Stimulated activated naive CD4-positive, alpha-beta T cell treated with Interleukin-2 at 50 U/mL for 16 hours (primary cell): ENCODE data around the gene IPO5.
"Not testable (repeated sequence)": the region's sequence is repeated elsewhere in the genome, so short reads cannot be mapped to it uniquely, and the experiment has no call there.

ENCODE experiments used
- DNase-seq: peaks from one replicate; lab custom pipeline; 2025; lab: John Stamatoyannopoulos, UW

The IPO5 gene

DNA sequence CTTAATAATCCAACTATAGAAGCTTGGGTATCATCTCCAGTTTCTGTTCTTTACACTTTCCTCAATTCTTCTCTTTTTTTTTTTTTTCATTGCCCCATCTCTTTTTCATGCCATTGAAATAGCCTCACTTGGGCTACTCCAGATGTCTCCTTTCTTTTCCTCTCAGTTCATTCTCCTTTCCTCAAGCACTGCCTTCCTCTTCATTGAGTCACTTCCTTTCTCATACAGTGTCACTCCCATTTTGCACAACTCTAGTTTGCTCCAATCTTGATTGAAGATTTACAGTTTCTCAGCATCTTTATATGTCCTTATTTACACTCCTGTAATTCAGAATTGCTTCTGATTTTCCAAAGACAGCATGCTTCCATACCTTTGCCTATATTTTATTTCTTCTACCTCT lies 61.3 kb downstream of the IPO5 start:
- no peak for DNase-seq

DNA sequence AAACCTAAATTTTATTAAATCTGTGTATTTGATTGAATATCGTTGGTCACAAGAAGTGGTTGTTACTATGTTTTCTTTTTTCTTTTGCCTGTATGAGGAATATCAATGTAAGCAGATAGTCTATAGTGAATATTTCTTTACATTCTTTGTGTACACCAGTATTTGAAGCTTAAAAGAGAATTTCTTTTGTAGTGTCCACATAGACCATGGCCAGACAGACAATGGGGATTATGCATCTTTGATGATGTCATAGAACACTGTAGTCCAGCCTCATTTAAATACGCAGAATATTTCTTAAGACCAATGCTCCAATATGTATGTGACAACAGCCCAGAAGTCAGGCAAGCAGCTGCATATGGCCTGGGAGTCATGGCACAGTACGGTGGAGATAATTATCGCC lies 64.8 kb downstream of the IPO5 start:
- no peak for DNase-seq

- DNase-seq, result no peak
Observed at GRCh38 chr13:98019186-98019585, 65.7 kb downstream of the IPO5 start.

DNA sequence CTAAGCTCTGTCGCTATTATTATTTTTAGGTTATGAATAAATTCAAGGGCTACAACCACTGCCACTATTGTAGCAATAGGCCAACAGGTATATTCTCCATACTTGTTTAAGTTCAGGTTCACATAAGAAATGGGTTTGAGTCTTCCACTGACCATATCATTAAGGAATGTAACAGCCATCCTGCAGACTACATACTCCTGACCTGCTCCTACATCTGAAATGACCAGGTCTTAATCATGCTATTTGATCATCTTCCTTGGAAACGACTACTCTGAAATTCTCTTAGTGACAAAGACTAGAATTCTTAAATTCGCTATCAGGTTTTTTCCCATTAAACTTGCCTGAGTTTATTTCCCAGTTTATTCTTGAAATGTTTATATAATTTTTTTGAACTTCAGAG lies 66.8 kb downstream of the IPO5 start:
- DNase-seq, result no peak

DNA sequence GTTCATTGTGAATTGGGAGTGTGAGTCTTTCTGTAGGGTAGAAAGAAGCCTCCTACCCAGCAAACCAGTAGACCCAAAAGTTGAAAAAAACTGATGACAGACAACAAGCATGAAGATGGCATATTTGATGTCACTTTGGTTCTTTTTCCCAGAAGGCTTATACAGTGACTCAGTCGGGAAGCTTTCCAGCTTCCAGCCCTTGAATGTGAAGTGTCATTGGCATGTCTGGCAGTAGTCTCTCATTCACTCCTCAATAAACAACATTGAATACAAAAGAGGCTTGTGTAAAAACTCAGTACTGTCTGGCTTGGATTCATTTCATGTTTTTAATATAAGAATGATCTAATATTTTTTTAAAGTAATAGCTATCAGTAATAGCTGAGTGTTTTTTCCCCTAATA lies 68.7 kb downstream of the IPO5 start:
- DNase-seq, result no peak

GRCh38 chr13:98025480-98026025 lies 72.1 kb downstream of the IPO5 start:
- DNase-seq, result no peak

GRCh38 chr13:98026457-98026857 lies 73.0 kb downstream of the IPO5 start:
- DNase-seq, result no peak

DNA sequence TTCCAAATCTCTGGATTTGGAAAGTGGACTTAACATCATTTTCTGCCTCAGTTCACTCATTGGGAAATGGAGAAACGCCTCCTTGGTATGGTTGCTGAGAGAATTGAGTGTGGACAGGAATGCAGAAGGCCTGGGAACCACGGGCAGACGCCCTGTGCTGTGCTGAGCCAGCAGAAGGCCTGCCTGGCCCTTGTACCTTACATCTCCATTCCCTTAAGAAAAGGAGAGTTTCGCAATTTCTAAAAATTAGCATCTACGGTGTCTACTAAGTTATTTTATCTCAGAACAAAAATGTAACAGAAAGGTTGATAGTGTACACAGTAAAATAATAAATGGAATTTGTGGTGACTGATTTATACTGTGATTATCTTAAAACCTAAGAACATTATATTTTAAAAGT lies 78.7 kb downstream of the IPO5 start:
- DNase-seq, result no peak

DNA sequence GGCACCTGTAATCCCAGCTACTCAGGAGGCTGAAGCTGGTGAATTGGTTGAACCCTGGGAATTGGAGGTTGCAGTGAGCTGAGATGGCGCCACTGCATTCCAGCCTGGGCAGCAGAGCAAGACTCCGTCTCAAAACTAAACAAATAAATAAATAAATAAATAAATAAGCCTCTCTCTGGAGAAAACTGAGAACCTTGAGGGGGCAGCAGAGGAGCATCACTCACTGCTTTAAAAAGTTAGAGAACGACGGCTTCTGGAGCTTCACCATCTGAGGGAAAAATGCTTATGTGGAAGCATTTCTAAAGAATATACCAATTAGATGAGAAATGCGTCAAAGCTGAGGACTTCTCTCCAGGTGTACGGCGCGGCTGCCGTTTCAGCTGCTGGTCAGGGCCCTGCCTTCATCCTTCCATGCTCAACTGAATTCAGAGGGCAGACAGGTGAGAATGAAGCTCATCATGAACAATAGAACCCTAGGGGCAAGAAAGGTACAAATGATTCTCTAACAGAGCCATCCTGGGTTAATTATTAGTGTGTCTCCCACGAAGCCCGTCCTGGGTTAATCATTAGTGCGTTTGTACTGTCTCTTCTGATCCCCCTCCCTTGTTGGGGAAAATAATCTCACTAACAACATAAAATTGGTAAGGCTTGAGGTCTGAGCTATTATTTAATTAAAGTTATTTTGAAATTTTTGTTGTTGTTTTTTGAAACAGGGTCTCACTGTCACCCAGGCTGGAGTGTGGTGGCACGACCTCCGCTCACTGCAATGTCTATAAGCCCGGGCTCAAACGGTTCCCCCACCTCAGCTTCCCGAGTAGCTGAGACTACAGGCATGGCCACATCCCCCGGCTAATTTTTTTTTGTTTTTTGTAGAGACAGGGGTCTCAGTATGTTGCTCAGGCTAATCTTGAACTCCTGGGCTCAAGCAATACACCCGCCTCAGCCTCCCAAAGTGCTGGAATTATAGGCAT lies 80.1 kb downstream of the IPO5 start:
- DNase-seq, result no peak

GRCh38 chr13:98035373-98035772 lies 81.9 kb downstream of the IPO5 start:
- DNase-seq, result no peak

- not testable (repeated sequence) for DNase-seq
Observed at GRCh38 chr13:98036564-98037302, 83.3 kb downstream of the IPO5 start.

- no peak for DNase-seq
Observed at GRCh38 chr13:98039261-98039660, 85.8 kb downstream of the IPO5 start.

GRCh38 chr13:98039964-98040363 lies 86.5 kb downstream of the IPO5 start:
- DNase-seq, result no peak

- no peak for DNase-seq
Observed at GRCh38 chr13:98041081-98041820, 87.8 kb downstream of the IPO5 start.

- DNase-seq, result no peak
Observed at GRCh38 chr13:98044301-98044700, 90.8 kb downstream of the IPO5 start.

GRCh38 chr13:98047785-98048184 lies 94.3 kb downstream of the IPO5 start:
- not testable (repeated sequence) for DNase-seq

- no peak for DNase-seq
Observed at GRCh38 chr13:98048265-98048664, 94.8 kb downstream of the IPO5 start.

GRCh38 chr13:98050041-98050466 lies 96.6 kb downstream of the IPO5 start:
- DNase-seq, result no peak

DNA sequence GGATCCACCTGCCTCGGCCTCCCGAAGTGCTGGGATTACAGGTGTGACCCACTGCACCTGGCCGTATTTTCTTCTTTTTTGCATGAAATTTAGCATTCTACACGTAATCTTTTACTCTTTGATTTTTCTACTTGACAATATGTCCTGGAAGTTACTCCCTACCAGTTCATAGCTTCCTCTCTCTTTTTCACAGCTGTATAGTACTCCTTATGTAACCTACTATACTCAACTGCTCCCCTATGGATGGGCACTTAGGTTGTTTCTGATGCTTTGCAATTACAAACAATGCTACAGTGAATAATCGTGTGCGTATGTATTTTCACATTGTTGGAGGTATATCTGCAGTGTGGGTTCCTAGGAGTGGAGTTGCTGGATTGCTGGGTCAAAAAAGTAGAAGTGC lies 98.9 kb downstream of the IPO5 start:
- DNase-seq, result no peak

- DNase-seq, result no peak
Observed at GRCh38 chr13:98054301-98054700, 100.8 kb downstream of the IPO5 start.

DNA sequence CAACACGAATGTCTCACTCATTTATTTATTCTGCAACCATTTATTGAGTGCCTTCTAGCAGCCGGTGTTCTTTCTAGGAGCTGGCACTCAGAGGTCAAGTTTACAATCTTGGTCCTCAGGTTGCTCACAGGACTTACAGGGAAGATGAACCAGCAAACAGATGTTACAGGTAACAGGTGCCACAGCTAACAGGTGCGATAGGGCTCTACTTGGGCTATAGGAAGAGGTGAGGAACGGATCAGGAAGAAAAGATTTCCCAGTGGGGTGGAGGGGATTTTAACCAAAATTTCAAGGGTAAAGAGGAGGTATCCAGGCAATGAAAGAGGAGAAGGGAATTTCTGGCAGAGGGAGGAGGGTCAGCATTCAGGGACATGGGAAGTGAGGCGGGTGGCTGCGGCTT lies 102.1 kb downstream of the IPO5 start:
- no peak for DNase-seq

DNA sequence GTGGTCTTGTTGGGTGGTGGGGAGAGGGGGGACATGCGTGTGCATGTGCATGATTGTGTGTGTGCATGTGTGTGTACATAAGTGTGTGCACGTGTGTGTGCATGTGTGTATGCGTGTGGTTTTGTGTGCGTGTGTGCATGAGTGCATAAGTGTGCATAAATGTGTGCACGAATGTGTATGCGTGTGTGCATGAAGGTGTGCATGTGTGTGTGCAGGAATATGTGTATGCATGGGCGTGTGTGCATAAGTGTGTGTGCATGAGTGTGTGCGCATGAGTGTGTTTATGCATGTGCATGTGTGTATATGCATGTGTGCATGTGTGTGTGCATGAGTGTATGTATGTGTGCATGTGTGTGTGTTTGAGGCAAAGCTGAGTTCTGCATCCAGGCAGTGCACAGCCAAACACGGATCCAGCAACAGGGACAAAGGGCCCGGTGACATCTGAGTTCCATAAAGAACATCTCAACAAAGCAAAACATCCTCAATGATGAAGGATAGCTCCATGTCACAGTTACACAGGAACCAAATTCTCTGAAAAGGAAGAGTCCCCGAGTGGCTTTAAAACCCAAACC lies 103.5 kb downstream of the IPO5 start:
- DNase-seq, result no peak
